GM20000 (cell line): ENCODE results near the gene SNX25.
"Not testable (repeated sequence)": the region's sequence is repeated elsewhere in the genome, so short reads cannot be mapped to it uniquely, and the experiment has no call there.

Experiments
- DNase-seq: peaks from one replicate; pipeline ENCODE4 v3.0.0; 2012; ENCODE audit warnings: low spot score
- CTCF ChIP-seq: IDR thresholded peaks from 2 replicates; pipeline ENCODE4 v1.5.1; 2012; ENCODE audit warnings: mild to moderate bottlenecking, control low read depth; ENCODE audit errors: extremely low read depth, missing control alignments

SNX25 gene

GRCh38 chr4:185307136-185307950, 97.9 kb downstream of the SNX25 start:
- DNase-seq: peak; percentile 61
- TF ChIP-seq CTCF: no peak

GRCh38 chr4:185309770-185310169, 100.4 kb downstream of the SNX25 start:
- peak; percentile 58 for DNase-seq

GRCh38 chr4:185311113-185311888, 101.9 kb downstream of the SNX25 start:
- peak; percentile 9 for DNase-seq
- TF ChIP-seq CTCF: no peak

More at GRCh38 chr4:185309770-185310169, 100.4 kb downstream of the SNX25 start:
- TF ChIP-seq CTCF: no peak

GRCh38 chr4:185312699-185313098, 103.3 kb downstream of the SNX25 start:
- DNase-seq: no peak
- TF ChIP-seq CTCF: no peak

GRCh38 chr4:185317462-185317861, 108.1 kb downstream of the SNX25 start:
- DNase-seq: not testable (repeated sequence)

- no peak for TF ChIP-seq CTCF
- DNase-seq: no peak
Measured at GRCh38 chr4:185317880-185318279, 108.5 kb downstream of the SNX25 start.

- TF ChIP-seq CTCF: no peak
- no peak for DNase-seq
Measured at GRCh38 chr4:185318679-185319078, 109.3 kb downstream of the SNX25 start.
